HepG2 (cell line): Measurements from ENCODE around the gene SDCCAG8. TPM values are rescaled to one million over a fixed set of nuclear protein-coding genes. Genes with fewer than 3 reads are reported as not detected.

Experiments
- ATAC-seq: fragments of 200-7000 bp; cut with Tn5 transposase; 3 replicates; pipeline ENCODE4 v1.9.1; 2020; ENCODE audit warnings: mild to moderate bottlenecking, moderate library complexity
- BruUV-seq: library from RNA; stranded (reverse); fragments of 400-500 nt; replicated peaks from 2 replicates; lab custom pipeline; 2021; lab: Mats Ljungman, UMichigan
- CTCF ChIA-PET: fragments of 300-600 bp; formaldehyde crosslinking; extraction: SDS; loops from one replicate; lab custom pipeline; 2021; ENCODE audit warnings: low total read pairs, inconsistent platforms, low intra/inter-chr PET ratio; lab: Yijun Ruan, JAX
- POLR2A ChIA-PET: fragments of 350-600 bp; sonication (Branson Sonifier 250); formaldehyde crosslinking; loops from one replicate; lab custom pipeline; 2020; ENCODE audit warnings: antibody characterized with exemption, inconsistent platforms; lab: Yijun Ruan, JAX
- DNase-seq: peaks from one replicate; pipeline ENCODE4 v3.0.0-alpha.2; 2015; ENCODE audit warnings: low spot score
- FAIRE-seq: peaks from 3 replicates; lab custom pipeline; 2011; peaks lifted over from hg19 to GRCh38; lab: Jason Lieb, UNC
- H2AFZ ChIP-seq: one replicate; pipeline ENCODE4 v1.6.1; 2011; ENCODE audit warnings: low read length, inconsistent platforms
- H3K27ac ChIP-seq: fragments of 300-600 bp; 3 replicates; pipeline ENCODE4 v1.8.0; 2011; ENCODE audit warnings: mixed run types, mild to moderate bottlenecking, mixed read lengths, low read length, inconsistent platforms; ENCODE audit not compliant: insufficient read depth; ENCODE audit errors: extremely low read length
- H3K27me3 ChIP-seq, 2 experiments: fragments of 200-600 bp in 1 of 2; 2 replicates in 1 of 2; 3 replicates in 1 of 2; pipeline versions ENCODE4 v1.6.0 to v1.8.0; 2011; ENCODE audit warnings: low read length in 2 of 2, mild to moderate bottlenecking in 2 of 2, moderate library complexity in 2 of 2, inconsistent platforms in 1 of 2; ENCODE audit not compliant: insufficient read depth in 2 of 2, control insufficient read depth in 1 of 2
- H3K36me3 ChIP-seq, 2 experiments: fragments of 200-600 bp in 1 of 2; replicated peaks in 1 of 2; 2 replicates in 1 of 2; 3 replicates in 1 of 2; pipeline versions ENCODE4 v1.5.1 to v1.8.0; 2011; ENCODE audit warnings: low read length in 2 of 2, inconsistent platforms in 1 of 2; ENCODE audit not compliant: insufficient read depth in 2 of 2, control insufficient read depth in 1 of 2
- H3K4me1 ChIP-seq: 2 replicates; pipeline ENCODE4 v1.5.1; 2012; ENCODE audit warnings: low read length, inconsistent platforms; ENCODE audit not compliant: insufficient read depth
- H3K4me2 ChIP-seq: 2 replicates; pipeline ENCODE4 v1.6.0; 2011; ENCODE audit warnings: low read depth, low read length, inconsistent platforms
- H3K4me3 ChIP-seq, 3 experiments: fragments of 200-600 bp in 1 of 3; sonication (generic), shearing (Covaris generic) in 1 of 3; replicated peaks in 1 of 3; 2 replicates each; pipeline ENCODE4 v1.5.1; 2011 to 2016; ENCODE audit warnings: low read length in 3 of 3, inconsistent platforms in 2 of 3, low read depth in 2 of 3, mild to moderate bottlenecking in 2 of 3, control low read depth in 1 of 3, mixed read lengths in 1 of 3; ENCODE audit not compliant: insufficient read depth in 1 of 3
- H3K79me2 ChIP-seq: one replicate; pipeline ENCODE4 v1.6.1; 2011; ENCODE audit warnings: low read length, inconsistent platforms; ENCODE audit not compliant: insufficient read depth
- H3K9ac ChIP-seq: 2 replicates; pipeline ENCODE4 v1.6.0; 2011; ENCODE audit warnings: mild to moderate bottlenecking, low read depth, low read length, inconsistent platforms; ENCODE audit not compliant: insufficient read depth
- H3K9me3 ChIP-seq: 2 replicates; pipeline ENCODE4 v1.5.1; 2012; ENCODE audit warnings: mild to moderate bottlenecking, low read length
- H4K20me1 ChIP-seq: 2 replicates; pipeline ENCODE4 v1.6.0; 2011; ENCODE audit warnings: inconsistent platforms, mild to moderate bottlenecking, low read length, moderate library complexity; ENCODE audit not compliant: insufficient read depth
- AGO1 ChIP-seq: fragments of 200-400 bp; formaldehyde crosslinking; IDR thresholded peaks from 2 replicates; pipeline ENCODE4 v1.6.1; 2017; ENCODE audit warnings: mild to moderate bottlenecking, low read depth, low read length, moderate library complexity; ENCODE audit not compliant: poor library complexity, severe bottlenecking
- GABPA ChIP-seq, 2 experiments: IDR thresholded peaks; 2 replicates each; pipeline ENCODE4 v1.6.1; 2011 to 2016; ENCODE audit warnings: low read depth in 2 of 2, low read length in 1 of 2, missing biosample characterization in 1 of 2, missing genetic modification characterization in 1 of 2
- HHEX ChIP-seq: IDR thresholded peaks from 2 replicates; pipeline ENCODE4 v1.6.1; 2016; ENCODE audit warnings: control low read depth
- KAT2B ChIP-seq: fragments of 150-350 bp; IDR thresholded peaks from 2 replicates; pipeline ENCODE4 v1.6.1; 2014; ENCODE audit warnings: low read depth, low read length, borderline replicate concordance
- KLF12 ChIP-seq: sonication (generic); formaldehyde crosslinking; IDR thresholded peaks from 2 replicates; pipeline ENCODE4 v1.4.0; 2020; ENCODE audit warnings: missing genetic modification reagents, borderline replicate concordance
- MED1 ChIP-seq: sonication (generic); formaldehyde crosslinking; IDR thresholded peaks from 2 replicates; pipeline ENCODE4 v1.4.0; 2020; ENCODE audit warnings: missing genetic modification reagents
- NFE2L1 ChIP-seq: sonication (generic); formaldehyde crosslinking; IDR thresholded peaks from 2 replicates; pipeline ENCODE4 v1.4.0; 2020; ENCODE audit warnings: missing genetic modification reagents, mild to moderate bottlenecking, borderline replicate concordance
- RXRA ChIP-seq: sonication (generic); formaldehyde crosslinking; IDR thresholded peaks from 2 replicates; pipeline ENCODE4 v1.5.1; 2020; ENCODE audit warnings: missing genetic modification reagents
- SIX1 ChIP-seq: sonication (generic); formaldehyde crosslinking; IDR thresholded peaks from 2 replicates; pipeline ENCODE4 v1.4.0; 2020; ENCODE audit warnings: missing genetic modification reagents, borderline replicate concordance
- SOX6 ChIP-seq, 2 experiments: fragments of 450-650 bp in 1 of 2; sonication (generic) in 1 of 2; formaldehyde crosslinking in 1 of 2; IDR thresholded peaks; 2 replicates each; pipeline versions ENCODE4 v1.4.0 to v1.6.1; 2017 to 2020; ENCODE audit warnings: antibody characterized with exemption in 1 of 2, mild to moderate bottlenecking in 1 of 2, missing genetic modification reagents in 1 of 2
- ZMAT3 ChIP-seq: sonication (generic); formaldehyde crosslinking; conservative IDR thresholded peaks from 2 replicates; pipeline ENCODE4 v1.7.0; 2021; ENCODE audit warnings: missing genetic modification reagents
- ZNF263 ChIP-seq: sonication (generic); formaldehyde crosslinking; IDR thresholded peaks from 2 replicates; pipeline ENCODE4 v1.4.0; 2020; ENCODE audit warnings: missing genetic modification reagents
- ZNF652 ChIP-seq: IDR thresholded peaks from 2 replicates; pipeline ENCODE4 v1.6.1; 2016; ENCODE audit warnings: low read depth, borderline replicate concordance
- ZNF678 ChIP-seq: sonication (generic); formaldehyde crosslinking; IDR thresholded peaks from 2 replicates; pipeline ENCODE4 v1.4.0; 2020; ENCODE audit warnings: mild to moderate bottlenecking, missing genetic modification reagents
- ZNF788 ChIP-seq: sonication (generic); formaldehyde crosslinking; IDR thresholded peaks from 2 replicates; pipeline ENCODE4 v1.5.0; 2020; ENCODE audit warnings: mild to moderate bottlenecking, missing genetic modification reagents, borderline replicate concordance
- ZNF83 ChIP-seq: sonication (generic); formaldehyde crosslinking; IDR thresholded peaks from 2 replicates; pipeline ENCODE4 v1.4.0; 2020; ENCODE audit warnings: missing genetic modification reagents, mild to moderate bottlenecking, borderline replicate concordance
- WGBS: methylation state at CpG from one replicate; pipeline ENCODE4 v1.1.6; 2017; ENCODE audit warnings: low lambda C conversion rate; 5-methylcytosine and 5-hydroxymethylcytosine counted together
- in situ Hi-C: cut with HindIII; loops from 2 replicates; pipeline ENCODE4 v1.10.0; 2017; ENCODE audit warnings: low pct_unique_long_range_greater_than_20kb; ENCODE audit not compliant: extremely low pct_ligation_motif_present
- intact Hi-C: fragments of 100-400 bp; cut with micrococcal nuclease; formaldehyde crosslinking; loops from one replicate; pipeline ENCODE4 v1.10.0; 2022; ENCODE audit not compliant: unreplicated experiment
- polyA plus RNA-seq, 8 experiments: library from polyadenylated mRNA; depleted of rRNA in 3 of 8; stranded (reverse) in 7 of 8; unstranded in 1 of 8; fragments of >200 nt; fragmentation: Illumina TruSeq in 4 of 8; extraction: Trizol in 4 of 8; gene quantifications; 2 replicates each; pipeline versions ENCODE4 v1.2.1 to v1.2.3, GENCODE V29; 2011 to 2016; ENCODE audit warnings: low read depth in 4 of 8, missing spikeins in 1 of 8, mixed read lengths in 1 of 8; ENCODE audit not compliant: insufficient read depth in 1 of 8
- total RNA-seq, 5 experiments: library from RNA; depleted of rRNA; stranded (reverse); fragments of >200 nt; fragmentation: Illumina TruSeq; extraction: Trizol; gene quantifications; 2 replicates each; pipeline ENCODE4 v1.2.3, GENCODE V29; 2016; ENCODE audit warnings: low read depth in 1 of 5
- TF ChIP-seq, protein P1 (sequence below): sonication (generic); formaldehyde crosslinking; IDR thresholded peaks from 2 replicates; pipeline ENCODE4 v1.5.1; 2020; ENCODE audit warnings: missing genetic modification reagents, mild to moderate bottlenecking, borderline replicate concordance

SDCCAG8 gene
- total and polyA plus RNA-seq, 2 of the 13 experiments (the other 11 are each of a cell fraction or from before 2014, with no cell fraction given) = 9.5 to 13.4 TPM

DNA sequence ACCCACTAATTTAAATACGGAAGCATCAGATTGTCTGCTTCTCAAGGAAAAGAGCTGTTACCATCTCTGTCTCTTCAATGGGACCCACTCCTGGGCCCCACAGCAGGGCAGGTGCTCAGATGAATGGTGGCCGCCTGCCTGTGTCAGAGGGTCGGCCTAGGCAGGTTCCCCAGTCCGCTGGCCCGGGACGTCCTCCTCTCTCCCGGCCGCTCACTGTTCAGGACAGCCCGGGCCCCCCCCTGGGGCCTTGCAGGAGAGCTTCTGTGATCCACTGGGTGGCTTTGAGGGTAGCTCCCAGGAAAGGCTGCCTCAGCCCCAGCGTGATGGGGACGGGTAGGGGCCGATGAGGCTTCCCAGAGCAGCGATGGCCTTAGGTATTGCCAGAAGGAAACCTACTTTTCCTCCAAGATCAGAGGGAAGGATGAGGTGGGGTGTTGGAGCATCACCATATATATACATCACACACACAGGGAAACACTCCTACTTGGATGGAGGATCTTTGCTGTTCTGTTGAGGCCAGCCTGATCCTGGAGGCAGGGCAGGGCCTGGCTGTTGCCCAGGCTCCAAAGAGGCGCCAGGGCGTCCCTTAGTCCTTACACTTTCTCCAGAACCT lies 231.3 kb downstream of the SDCCAG8 start:
- no peak overlapping the region for H3K4me3 ChIP-seq
- POLR2A ChIA-PET = no interaction called here
- no peaks in the 10 kb centered on the region for H3K9me3 ChIP-seq
- no peak overlapping the region for H3K4me2 ChIP-seq
- DNase-seq (no peak), ATAC-seq (no peak), FAIRE-seq (no peak)
- H3K4me1 ChIP-seq = no peaks in the 10 kb centered on the region
- H3K36me3 ChIP-seq = no peaks in the 10 kb centered on the region
- 97% methylated on average over 7 of the region's 15 CpGs for WGBS
- H3K9ac ChIP-seq = no peak overlapping the region
- H3K27ac ChIP-seq = no peak overlapping the region
- CTCF ChIA-PET = no interaction called here
- TF ChIP-seq, protein P1, sequence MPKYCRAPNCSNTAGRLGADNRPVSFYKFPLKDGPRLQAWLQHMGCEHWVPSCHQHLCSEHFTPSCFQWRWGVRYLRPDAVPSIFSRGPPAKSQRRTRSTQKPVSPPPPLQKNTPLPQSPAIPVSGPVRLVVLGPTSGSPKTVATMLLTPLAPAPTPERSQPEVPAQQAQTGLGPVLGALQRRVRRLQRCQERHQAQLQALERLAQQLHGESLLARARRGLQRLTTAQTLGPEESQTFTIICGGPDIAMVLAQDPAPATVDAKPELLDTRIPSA (CRISPR knock-in tag) = no peak
- TF ChIP-seq KAT2B (no peak), RXRA (CRISPR knock-in tag) (no peak), KLF12 (CRISPR knock-in tag) (no peak), SIX1 (CRISPR knock-in tag) (no peak), ZNF83 (CRISPR knock-in tag) (no peak), GABPA (IDR thresholded peaks at IDR 0.05; ENCODE audit: low read depth, low read length) (no peak), GABPA (CRISPR knock-in tag; IDR thresholded peaks at IDR 0.05; ENCODE audit: low read depth) (no peak), ZNF788 (CRISPR knock-in tag) (no peak), SOX6 (IDR thresholded peaks at IDR 0.05) (no peak), SOX6 (CRISPR knock-in tag; IDR thresholded peaks at IDR 0.05) (no peak), MED1 (CRISPR knock-in tag) (no peak), NFE2L1 (CRISPR knock-in tag) (no peak), ZNF263 (CRISPR knock-in tag) (no peak), ZMAT3 (no peak), ZNF678 (no peak), AGO1 (no peak), HHEX (CRISPR knock-in tag) (no peak), ZNF652 (CRISPR knock-in tag) (no peak)
- in situ Hi-C loops = no loop called here
- no TSS peak for BruUV-seq
- intact Hi-C loops = no loop called here
- H3K79me2 ChIP-seq = no peaks in the 10 kb centered on the region
- H2AFZ ChIP-seq = no peak overlapping the region
- no peaks in the 10 kb centered on the region for H4K20me1 ChIP-seq
- H3K27me3 ChIP-seq = no peaks in the 10 kb centered on the region
